Activated CD4-positive, alpha-beta memory T cell treated with anti-CD3 and anti-CD28 coated beads, Interleukin-2, amount 10 ng/mL, durations not matched to agents 7 days and 5 days (primary cell): ENCODE measurements around the gene ZMIZ1. TPM values are rescaled to one million over a fixed set of nuclear protein-coding genes. Genes with fewer than 3 reads are reported as not detected.

Experiments
- CTCF ChIA-PET: fragments of 350-600 bp; sonication (Branson Sonifier 250); formaldehyde crosslinking; loops from one replicate; lab custom pipeline; 2021; ENCODE audit warnings: antibody characterized with exemption, inconsistent platforms; lab: Charles Lee
- POLR2A ChIA-PET: fragments of 350-600 bp; sonication (Branson Sonifier 250); formaldehyde crosslinking; loops from one replicate; lab custom pipeline; 2021; ENCODE audit warnings: antibody characterized with exemption; lab: Charles Lee
- DNase-seq: peaks from one replicate; pipeline ENCODE4 v3.0.0-alpha.2; 2020
- H3K27ac Mint-ChIP-seq: one replicate; pipeline ENCODE4 v1.8.0; 2021; ENCODE audit warnings: mild to moderate bottlenecking, mixed read lengths
- H3K27me3 Mint-ChIP-seq: one replicate; pipeline ENCODE4 v1.8.0; 2021; ENCODE audit warnings: mixed read lengths
- H3K36me3 Mint-ChIP-seq: one replicate; pipeline ENCODE4 v1.8.0; 2021; ENCODE audit warnings: low read depth, mixed read lengths
- H3K4me1 Mint-ChIP-seq: one replicate; pipeline ENCODE4 v1.8.0; 2021; ENCODE audit warnings: mixed read lengths
- H3K4me3 Mint-ChIP-seq: one replicate; pipeline ENCODE4 v1.8.0; 2021; ENCODE audit warnings: mild to moderate bottlenecking, mixed read lengths
- H3K9me3 Mint-ChIP-seq: one replicate; pipeline ENCODE4 v1.8.0; 2021; ENCODE audit warnings: mixed read lengths
- total RNA-seq, 2 experiments: library from RNA; stranded (reverse); gene quantifications; one replicate each; pipeline ENCODE4 v1.2.3, GENCODE V29; 2021

ZMIZ1 gene
- total RNA-seq, 2 experiments from 2014 or later: 46.9 to 47.0 TPM

- CTCF ChIA-PET: no interaction called here
- POLR2A ChIA-PET: no interaction called here
- H3K27ac Mint-ChIP-seq: no peak overlapping the region
- H3K27me3 Mint-ChIP-seq: no peaks in the 10 kb centered on the region
- no peak for DNase-seq
- H3K9me3 Mint-ChIP-seq: no peaks in the 10 kb centered on the region
- H3K36me3 Mint-ChIP-seq: no peaks in the 10 kb centered on the region
- H3K4me1 Mint-ChIP-seq: peaks cover 26% of the 10 kb centered on the region
- H3K4me3 Mint-ChIP-seq: no peak overlapping the region
These were observed 85.0 kb downstream of the ZMIZ1 start for GRCh38 chr10:79153745-79154144.

- H3K27ac Mint-ChIP-seq: no peak overlapping the region
- no peak overlapping the region for H3K4me3 Mint-ChIP-seq
- ChIA-PET CTCF (interaction anchor here (0.9 kb wide), 1 partner anchor 40 kb away, joined by 3 read pairs; no protein-coding TSS in a partner anchor), POLR2A (no interaction called here)
- no peaks in the 10 kb centered on the region for H3K9me3 Mint-ChIP-seq
- DNase-seq: no peak
- no peaks in the 10 kb centered on the region for H3K36me3 Mint-ChIP-seq
- H3K27me3 Mint-ChIP-seq: no peaks in the 10 kb centered on the region
- H3K4me1 Mint-ChIP-seq: peaks cover 9% of the 10 kb centered on the region
These were observed 86.7 kb downstream of the ZMIZ1 start for GRCh38 chr10:79155301-79156081.

DNA sequence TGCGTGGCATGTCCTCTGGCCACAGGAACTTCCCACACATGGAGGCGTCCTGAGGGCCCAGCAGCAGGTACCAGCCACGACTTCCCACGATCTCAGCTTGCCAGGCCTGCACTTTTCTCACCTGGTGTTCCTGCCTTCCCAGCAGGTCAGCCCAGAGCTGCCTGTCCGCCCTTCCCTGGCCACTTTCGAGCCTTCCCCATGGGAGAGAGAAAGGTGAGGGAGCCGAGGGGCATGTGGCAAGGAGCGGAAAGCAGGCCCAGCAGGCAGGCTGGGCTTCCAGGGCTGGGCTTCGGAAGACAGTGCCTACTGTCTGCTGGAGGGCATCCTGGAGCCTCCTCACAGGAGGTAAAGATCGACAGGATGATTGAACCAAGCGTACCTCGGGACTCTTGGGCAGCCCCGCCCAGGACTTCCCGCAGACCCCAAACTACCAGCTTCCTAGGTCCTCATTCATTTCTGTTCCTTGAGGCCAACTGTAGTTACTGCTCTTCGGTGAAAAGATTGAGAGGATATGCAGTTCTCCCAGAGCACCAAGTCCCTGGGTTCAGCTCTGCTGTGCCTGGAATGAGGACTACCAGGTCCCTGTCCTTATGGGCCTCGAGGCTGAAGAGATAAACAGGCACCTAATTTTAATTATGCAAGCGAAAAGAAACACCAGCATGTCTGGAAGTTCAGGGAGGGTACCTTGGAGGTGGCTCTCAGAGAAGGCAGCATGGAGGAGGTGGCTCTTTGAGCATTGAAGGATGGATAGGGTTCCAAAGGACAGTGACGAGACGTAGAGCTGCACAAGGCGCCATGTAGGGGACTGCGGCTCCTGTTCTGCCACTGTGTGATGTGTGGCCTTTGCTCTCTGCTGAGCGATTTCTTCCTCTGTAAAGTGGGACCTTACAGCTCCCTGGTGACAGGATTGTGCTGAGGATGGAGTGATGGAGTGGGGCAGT lies 87.8 kb downstream of the ZMIZ1 start:
- Mint-ChIP-seq H3K27ac (no peak overlapping the region), H3K27me3 (no peaks in the 10 kb centered on the region), H3K36me3 (no peaks in the 10 kb centered on the region), H3K9me3 (no peaks in the 10 kb centered on the region), H3K4me1 (peaks cover 2% of the 10 kb centered on the region), H3K4me3 (no peak overlapping the region)
- POLR2A ChIA-PET: no interaction called here
- CTCF ChIA-PET: no interaction called here
- no peak for DNase-seq

GRCh38 chr10:79158004-79158340 lies 89.2 kb downstream of the ZMIZ1 start:
- DNase-seq: no peak
- POLR2A ChIA-PET: no interaction called here
- Mint-ChIP-seq H3K27me3 (no peaks in the 10 kb centered on the region), H3K27ac (no peak overlapping the region), H3K4me3 (no peak overlapping the region), H3K36me3 (no peaks in the 10 kb centered on the region), H3K9me3 (no peaks in the 10 kb centered on the region), H3K4me1 (no peaks in the 10 kb centered on the region)
- CTCF ChIA-PET: no interaction called here

- Mint-ChIP-seq H3K36me3 (no peaks in the 10 kb centered on the region), H3K27me3 (no peaks in the 10 kb centered on the region), H3K9me3 (no peaks in the 10 kb centered on the region), H3K4me3 (no peak overlapping the region), H3K27ac (no peak overlapping the region), H3K4me1 (no peaks in the 10 kb centered on the region)
- CTCF ChIA-PET: no interaction called here
- no peak for DNase-seq
- POLR2A ChIA-PET: no interaction called here
These were observed 89.8 kb downstream of the ZMIZ1 start for GRCh38 chr10:79158402-79159097.

DNA sequence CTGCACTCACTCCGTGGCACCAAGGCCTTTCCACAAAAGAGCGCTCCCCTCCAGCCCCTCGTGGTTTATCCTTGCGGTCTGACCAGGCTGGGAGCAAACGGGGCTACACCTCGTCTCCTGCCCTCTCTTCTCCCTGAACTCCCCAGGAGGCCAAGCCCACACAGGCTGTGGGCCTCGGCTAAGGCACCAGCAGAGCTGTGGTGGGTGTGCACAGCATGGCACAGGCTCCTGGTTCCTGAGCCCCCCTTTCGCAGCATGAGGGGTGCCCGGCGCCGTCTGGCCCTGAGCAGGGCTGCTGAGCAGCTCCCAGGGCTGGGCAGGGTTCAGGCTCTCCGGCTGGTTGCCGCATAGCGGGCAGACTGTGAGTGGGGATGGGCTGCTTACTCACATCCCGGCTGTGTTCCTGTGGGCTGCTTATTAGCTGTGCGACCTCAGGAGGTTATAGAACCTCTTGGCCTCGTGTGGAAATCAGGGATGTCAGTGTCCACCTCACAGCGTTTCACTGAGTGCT lies 90.4 kb downstream of the ZMIZ1 start:
- no peaks in the 10 kb centered on the region for H3K36me3 Mint-ChIP-seq
- DNase-seq: no peak
- no peak overlapping the region for H3K4me3 Mint-ChIP-seq
- ChIA-PET CTCF (no interaction called here), POLR2A (no interaction called here)
- no peaks in the 10 kb centered on the region for H3K9me3 Mint-ChIP-seq
- no peak overlapping the region for H3K27ac Mint-ChIP-seq
- no peaks in the 10 kb centered on the region for H3K4me1 Mint-ChIP-seq
- no peaks in the 10 kb centered on the region for H3K27me3 Mint-ChIP-seq

DNA sequence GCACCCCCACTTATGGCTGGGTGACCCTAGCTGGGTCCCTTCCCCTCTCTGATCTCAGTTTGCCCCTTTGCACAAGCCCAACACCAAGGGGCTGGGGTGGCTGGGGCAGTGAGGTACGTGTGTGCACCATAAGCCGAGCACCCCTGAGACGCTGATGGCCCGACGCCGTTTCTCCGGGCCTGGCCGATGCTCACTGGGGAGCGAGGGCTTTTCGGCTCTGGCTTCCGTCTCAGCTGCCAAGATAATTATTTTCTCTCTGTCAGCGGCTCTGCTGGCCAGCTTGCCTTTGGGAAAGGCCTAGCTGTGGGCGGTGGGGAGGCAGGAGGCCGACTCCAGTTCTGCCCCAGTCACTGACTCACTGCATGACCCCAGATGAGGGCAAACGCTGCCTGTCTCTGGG lies 91.0 kb downstream of the ZMIZ1 start:
- Mint-ChIP-seq H3K9me3 (no peaks in the 10 kb centered on the region), H3K4me1 (no peaks in the 10 kb centered on the region), H3K36me3 (no peaks in the 10 kb centered on the region), H3K27me3 (no peaks in the 10 kb centered on the region), H3K4me3 (no peak overlapping the region), H3K27ac (no peak overlapping the region)
- DNase-seq: no peak
- ChIA-PET CTCF (no interaction called here), POLR2A (no interaction called here)

DNA sequence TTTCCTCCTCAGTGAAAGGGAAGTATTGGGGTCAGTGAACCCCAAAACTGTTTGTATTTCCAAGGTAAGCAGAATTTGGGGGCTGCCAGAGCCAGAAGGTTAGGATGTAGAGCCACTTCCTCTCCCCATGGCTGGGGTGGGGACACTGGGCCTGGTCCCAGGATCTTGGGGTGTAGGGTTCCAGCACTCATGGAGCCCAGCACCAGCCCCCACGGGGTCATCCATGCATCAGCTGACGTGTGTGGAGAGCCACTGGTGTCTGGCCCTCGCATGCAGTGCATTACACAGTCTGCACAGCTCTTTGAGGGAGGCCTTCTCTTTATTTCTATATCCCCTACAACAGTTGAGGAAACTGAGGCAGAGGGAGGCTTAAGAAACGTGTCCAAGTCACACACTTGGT lies 91.4 kb downstream of the ZMIZ1 start:
- H3K27me3 Mint-ChIP-seq: no peaks in the 10 kb centered on the region
- no peak overlapping the region for H3K27ac Mint-ChIP-seq
- no peak for DNase-seq
- CTCF ChIA-PET: no interaction called here
- no peaks in the 10 kb centered on the region for H3K36me3 Mint-ChIP-seq
- H3K4me3 Mint-ChIP-seq: no peak overlapping the region
- no peaks in the 10 kb centered on the region for H3K4me1 Mint-ChIP-seq
- H3K9me3 Mint-ChIP-seq: no peaks in the 10 kb centered on the region
- POLR2A ChIA-PET: no interaction called here

GRCh38 chr10:79161557-79161956 lies 92.8 kb downstream of the ZMIZ1 start:
- Mint-ChIP-seq H3K9me3 (no peaks in the 10 kb centered on the region), H3K27me3 (no peaks in the 10 kb centered on the region), H3K27ac (no peak overlapping the region), H3K4me3 (no peak overlapping the region), H3K36me3 (no peaks in the 10 kb centered on the region), H3K4me1 (no peaks in the 10 kb centered on the region)
- ChIA-PET POLR2A (no interaction called here), CTCF (no interaction called here)
- no peak for DNase-seq

DNA sequence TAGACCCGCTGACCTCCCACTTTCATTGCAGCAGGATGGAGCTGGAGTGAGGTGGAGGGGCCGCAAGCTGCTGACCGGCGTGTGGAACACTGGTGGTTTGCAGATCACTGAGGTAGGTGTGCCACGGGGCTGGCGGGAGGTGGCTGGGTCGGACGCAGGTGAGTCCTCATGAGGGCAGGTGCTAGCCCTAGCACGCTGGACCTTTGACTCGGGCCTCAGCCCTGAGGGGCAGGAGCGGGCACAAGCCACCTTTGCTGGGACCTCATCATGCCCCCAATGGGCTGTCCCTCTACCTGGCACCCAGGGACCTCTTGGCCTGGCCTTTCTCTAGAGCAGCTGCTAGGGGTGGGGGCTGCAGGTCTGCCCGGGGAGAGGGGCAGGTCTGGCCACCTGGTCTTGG lies 93.3 kb downstream of the ZMIZ1 start:
- H3K9me3 Mint-ChIP-seq: no peaks in the 10 kb centered on the region
- no peaks in the 10 kb centered on the region for H3K36me3 Mint-ChIP-seq
- H3K27me3 Mint-ChIP-seq: no peaks in the 10 kb centered on the region
- POLR2A ChIA-PET: no interaction called here
- DNase-seq: no peak
- CTCF ChIA-PET: no interaction called here
- H3K27ac Mint-ChIP-seq: no peak overlapping the region
- H3K4me1 Mint-ChIP-seq: no peaks in the 10 kb centered on the region
- no peak overlapping the region for H3K4me3 Mint-ChIP-seq

DNA sequence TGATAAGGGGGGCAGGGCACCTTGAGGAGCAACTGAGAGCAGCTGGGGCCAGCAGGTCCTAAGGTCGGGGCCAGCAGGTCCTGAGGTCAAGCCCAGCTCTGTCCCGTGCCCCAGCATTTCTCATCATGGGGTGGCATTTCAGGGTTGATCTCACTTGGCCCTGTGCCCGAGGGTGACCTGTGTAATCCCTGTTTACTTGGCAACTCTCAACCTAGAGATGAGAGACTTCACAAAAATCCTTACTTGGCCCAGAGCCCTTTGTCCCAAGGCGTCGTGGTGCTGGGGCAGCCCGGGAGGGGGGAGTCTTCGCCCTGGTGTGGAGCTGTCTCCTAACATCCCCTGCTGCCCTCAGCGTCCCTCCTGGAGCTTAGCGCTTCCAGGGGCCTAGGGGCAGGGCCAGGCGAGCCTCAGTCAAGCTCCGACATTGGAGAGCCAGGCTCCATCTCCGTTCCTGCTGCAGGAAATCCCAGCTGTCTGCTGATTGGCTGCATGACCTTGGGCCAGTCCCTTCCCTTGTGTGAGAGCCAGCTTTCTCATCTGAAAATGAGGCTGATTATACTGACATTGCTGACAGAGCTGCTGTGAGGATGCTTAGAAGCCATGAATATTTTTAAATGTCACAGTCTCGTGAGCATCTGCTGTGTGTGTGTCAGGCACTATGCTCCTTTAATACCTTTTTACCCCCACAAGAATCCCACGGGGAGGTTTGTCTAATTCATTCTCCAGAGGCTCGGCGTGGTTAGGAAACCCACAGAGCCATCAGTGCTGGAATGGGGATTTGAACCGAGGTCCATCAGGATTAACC lies 94.3 kb downstream of the ZMIZ1 start:
- Mint-ChIP-seq H3K36me3 (no peaks in the 10 kb centered on the region), H3K4me1 (no peaks in the 10 kb centered on the region), H3K27me3 (no peaks in the 10 kb centered on the region), H3K9me3 (no peaks in the 10 kb centered on the region), H3K4me3 (no peak overlapping the region), H3K27ac (no peak overlapping the region)
- no peak for DNase-seq
- ChIA-PET POLR2A (no interaction called here), CTCF (no interaction called here)

DNA sequence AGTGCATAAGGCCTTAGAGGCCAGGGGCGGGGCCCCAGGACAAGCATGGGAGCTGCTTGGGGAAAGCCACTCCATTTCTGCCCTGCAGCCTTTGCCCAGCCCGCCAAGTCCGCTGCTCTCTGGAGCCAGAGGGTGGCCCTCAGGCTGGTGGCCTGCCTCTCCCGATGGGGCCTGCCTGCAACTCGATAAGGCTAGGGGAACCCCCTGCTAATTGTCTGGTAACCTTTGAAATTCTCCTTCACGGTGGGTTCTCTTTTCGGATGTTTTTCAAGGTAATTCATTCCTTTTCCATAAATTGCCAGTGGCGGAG lies 94.9 kb downstream of the ZMIZ1 start:
- H3K9me3 Mint-ChIP-seq: no peaks in the 10 kb centered on the region
- H3K27me3 Mint-ChIP-seq: no peaks in the 10 kb centered on the region
- CTCF ChIA-PET: interaction anchor here (1.2 kb wide), 1 partner anchor 499 kb away, joined by 3 read pairs; no protein-coding TSS in a partner anchor

More for the DNA sequence above, 94.9 kb downstream of the ZMIZ1 start:
- DNase-seq: no peak
- Mint-ChIP-seq H3K36me3 (no peaks in the 10 kb centered on the region), H3K27ac (no peak overlapping the region), H3K4me3 (no peak overlapping the region), H3K4me1 (no peaks in the 10 kb centered on the region)
- POLR2A ChIA-PET: no interaction called here
